Trophoblast cell (in vitro differentiated cells and primary cell): ENCODE measurements around the gene JAZF1.

ENCODE experiments used
- DNase-seq, 2 donors: peaks; one replicate each; pipeline ENCODE4 v3.0.0-alpha.2; 2016
- H2AFZ ChIP-seq: 2 replicates; pipeline ENCODE4 v1.6.1; 2013; ENCODE audit warnings: low read length, moderate library complexity, mild to moderate bottlenecking; ENCODE audit not compliant: insufficient read depth, poor library complexity
- H2AK5ac ChIP-seq: 2 replicates; pipeline ENCODE4 v1.6.1; 2013; ENCODE audit warnings: mild to moderate bottlenecking, low read length
- H2BK120ac ChIP-seq: 2 replicates; pipeline ENCODE4 v1.6.1; 2013; ENCODE audit warnings: low read length, mild to moderate bottlenecking, moderate library complexity; ENCODE audit not compliant: insufficient read depth, poor library complexity
- H2BK12ac ChIP-seq: 2 replicates; pipeline ENCODE4 v1.6.1; 2013; ENCODE audit warnings: mild to moderate bottlenecking, low read length, moderate library complexity
- H2BK5ac ChIP-seq: 2 replicates; pipeline ENCODE4 v1.6.1; 2013; ENCODE audit warnings: low read length, low read depth, moderate library complexity, mild to moderate bottlenecking; ENCODE audit not compliant: poor library complexity
- H3K14ac ChIP-seq: 2 replicates; pipeline ENCODE4 v1.6.1; 2013; ENCODE audit warnings: mild to moderate bottlenecking, low read length
- H3K18ac ChIP-seq: 2 replicates; pipeline ENCODE4 v1.6.1; 2013; ENCODE audit warnings: mild to moderate bottlenecking, low read length
- H3K23ac ChIP-seq: 2 replicates; pipeline ENCODE4 v1.6.1; 2013; ENCODE audit warnings: low read length
- H3K27ac ChIP-seq: 2 replicates; pipeline ENCODE4 v1.5.1; 2013; ENCODE audit warnings: low read depth, mild to moderate bottlenecking, inconsistent platforms, low read length, moderate library complexity
- H3K27me3 ChIP-seq: 2 replicates; pipeline ENCODE4 v1.6.1; 2013; ENCODE audit warnings: inconsistent platforms, mild to moderate bottlenecking, low read length, moderate library complexity; ENCODE audit not compliant: insufficient read depth
- H3K36me3 ChIP-seq, 2 experiments: 1 replicate in 1 of 2; 2 replicates in 1 of 2; pipeline ENCODE4 v1.6.1; 2013; ENCODE audit warnings: low read length in 2 of 2, mild to moderate bottlenecking in 2 of 2, moderate library complexity in 1 of 2; ENCODE audit not compliant: insufficient read depth in 2 of 2, control insufficient read depth in 1 of 2
- H3K4ac ChIP-seq: 2 replicates; pipeline ENCODE4 v1.6.1; 2013; ENCODE audit warnings: low read depth, mild to moderate bottlenecking, low read length, moderate library complexity
- H3K4me1 ChIP-seq, 2 experiments: 1 replicate in 1 of 2; 2 replicates in 1 of 2; pipeline ENCODE4 v1.6.1; 2013; ENCODE audit warnings: low read length in 2 of 2, mild to moderate bottlenecking in 2 of 2, moderate library complexity in 1 of 2; ENCODE audit not compliant: insufficient read depth in 2 of 2, control insufficient read depth in 1 of 2
- H3K4me2 ChIP-seq: 2 replicates; pipeline ENCODE4 v1.6.1; 2013; ENCODE audit warnings: inconsistent platforms, mild to moderate bottlenecking, low read length, moderate library complexity
- H3K4me3 ChIP-seq: 2 replicates; pipeline ENCODE4 v1.5.1; 2013; ENCODE audit warnings: mild to moderate bottlenecking, low read depth, low read length, inconsistent platforms
- H3K79me1 ChIP-seq: one replicate; pipeline ENCODE4 v1.6.1; 2013; ENCODE audit warnings: low read length
- H3K79me2 ChIP-seq: 2 replicates; pipeline ENCODE4 v1.6.1; 2013; ENCODE audit warnings: low read length, mild to moderate bottlenecking; ENCODE audit not compliant: control insufficient read depth, insufficient read depth, poor library complexity
- H3K9ac ChIP-seq: 2 replicates; pipeline ENCODE4 v1.6.1; 2013; ENCODE audit warnings: mild to moderate bottlenecking, low read length
- H3K9me3 ChIP-seq: 2 replicates; pipeline ENCODE4 v1.6.1; 2013; ENCODE audit warnings: low read depth, mild to moderate bottlenecking, control low read depth, inconsistent platforms, low read length; ENCODE audit not compliant: insufficient read depth
- H4K12ac ChIP-seq: 2 replicates; pipeline ENCODE4 v1.6.1; 2013; ENCODE audit warnings: low read depth, mild to moderate bottlenecking, low read length, moderate library complexity
- H4K8ac ChIP-seq: 2 replicates; pipeline ENCODE4 v1.6.1; 2013; ENCODE audit warnings: low read depth, mild to moderate bottlenecking, low read length, moderate library complexity
- H4K91ac ChIP-seq: one replicate; pipeline ENCODE4 v1.6.1; 2013; ENCODE audit warnings: low read depth, mild to moderate bottlenecking, low read length, moderate library complexity
- WGBS: extraction: QIAGEN DNeasy Blood & Tissue Kit; methylation state at CpG from one replicate; pipeline ENCODE4 v1.1.7; 2013; ENCODE audit warnings: missing lambda C conversion rate; ENCODE audit not compliant: insufficient read length, insufficient coverage; ENCODE audit errors: extremely low coverage; 5-methylcytosine and 5-hydroxymethylcytosine counted together

Gene JAZF1

GRCh38 chr7:28083164-28083997 lies 97.2 kb downstream of the JAZF1 start:
- no peak overlapping the region for H3K4me2 ChIP-seq
- peak; percentile 58 to 91 for DNase-seq
- peaks cover 8% of the 10 kb centered on the region for H3K79me1 ChIP-seq
- H3K36me3 ChIP-seq, result no peaks in the 10 kb centered on the region
- no peak overlapping the region for H4K12ac ChIP-seq
- no peak overlapping the region for H3K4me3 ChIP-seq
- no CpG with 5 or more reads among the region's 8 CpGs for WGBS
- no peak overlapping the region for H4K8ac ChIP-seq
- no peak overlapping the region for H3K27ac ChIP-seq
- no peaks in the 10 kb centered on the region for H3K9me3 ChIP-seq
- H2BK5ac ChIP-seq, result no peak overlapping the region
- H3K18ac ChIP-seq, result no peak overlapping the region
- H2AFZ ChIP-seq, result no peak overlapping the region
- no peak overlapping the region for H3K14ac ChIP-seq
- no peak overlapping the region for H2AK5ac ChIP-seq
- no peak overlapping the region for H3K23ac ChIP-seq
- no peak overlapping the region for H2BK12ac ChIP-seq
- no peak overlapping the region for H3K4ac ChIP-seq
- no peak overlapping the region for H2BK120ac ChIP-seq
- H4K91ac ChIP-seq, result no peak overlapping the region
- H3K27me3 ChIP-seq, result no peaks in the 10 kb centered on the region
- H3K9ac ChIP-seq, result no peak overlapping the region
- peaks cover 7 to 10% of the 10 kb centered on the region in 2 experiments for H3K4me1 ChIP-seq
- H3K79me2 ChIP-seq, result no peaks in the 10 kb centered on the region

- Histone ChIP-seq H2AFZ (no peak overlapping the region), H3K4ac (no peak overlapping the region), H4K8ac (no peak overlapping the region), H3K14ac (no peak overlapping the region), H3K79me1 (peaks cover 10% of the 10 kb centered on the region), H3K18ac (no peak overlapping the region), H3K9ac (no peak overlapping the region), H3K4me2 (no peak overlapping the region), H3K27me3 (no peaks in the 10 kb centered on the region), H2BK5ac (no peak overlapping the region), H3K27ac (no peak overlapping the region), H3K9me3 (no peaks in the 10 kb centered on the region), H4K12ac (no peak overlapping the region), H3K23ac (no peak overlapping the region), H3K36me3 (no peaks in the 10 kb centered on the region), H2AK5ac (no peak overlapping the region), H3K79me2 (no peaks in the 10 kb centered on the region), H4K91ac (no peak overlapping the region), H3K4me1 (peaks cover 7 to 10% of the 10 kb centered on the region in 2 experiments), H2BK12ac (no peak overlapping the region), H2BK120ac (peak overlapping the region; percentile 46), H3K4me3 (no peak overlapping the region)
- DNase-seq, result no peak
- WGBS, result no CpG with 5 or more reads among the region's 5 CpGs
Measured at GRCh38 chr7:28082071-28082470, 98.5 kb downstream of the JAZF1 start.

GRCh38 chr7:28081016-28081415 lies 99.6 kb downstream of the JAZF1 start:
- Histone ChIP-seq H4K8ac (no peak overlapping the region), H2BK5ac (peak overlapping the region; percentile 61), H3K79me2 (no peaks in the 10 kb centered on the region), H3K79me1 (peaks cover 10% of the 10 kb centered on the region), H2BK12ac (no peak overlapping the region), H3K4ac (no peak overlapping the region), H3K36me3 (no peaks in the 10 kb centered on the region), H3K18ac (no peak overlapping the region), H4K12ac (no peak overlapping the region), H3K23ac (no peak overlapping the region), H3K27ac (peak overlapping the region; percentile 57), H3K4me1 (peaks cover 7 to 10% of the 10 kb centered on the region in 2 experiments), H3K27me3 (no peaks in the 10 kb centered on the region), H3K9ac (no peak overlapping the region), H2AFZ (no peak overlapping the region), H3K9me3 (no peaks in the 10 kb centered on the region), H3K4me3 (no peak overlapping the region), H4K91ac (peak overlapping the region; percentile 86), H3K14ac (no peak overlapping the region), H2BK120ac (peak overlapping the region; percentile 77), H3K4me2 (no peak overlapping the region), H2AK5ac (no peak overlapping the region)
- peak in 1 of 2 donors; percentile 33 for DNase-seq
- WGBS, result no CpG with 5 or more reads among the region's 5 CpGs

- Histone ChIP-seq H4K8ac (no peak overlapping the region), H2BK120ac (no peak overlapping the region), H2AFZ (no peak overlapping the region), H3K4me1 (peaks cover 7 to 10% of the 10 kb centered on the region in 2 experiments), H2AK5ac (no peak overlapping the region), H4K91ac (no peak overlapping the region), H3K9me3 (no peaks in the 10 kb centered on the region), H3K4me2 (no peak overlapping the region), H3K23ac (no peak overlapping the region), H3K27ac (no peak overlapping the region), H3K79me2 (peaks cover 2% of the 10 kb centered on the region), H3K4me3 (no peak overlapping the region), H3K27me3 (no peaks in the 10 kb centered on the region), H2BK12ac (no peak overlapping the region), H3K36me3 (no peaks in the 10 kb centered on the region), H2BK5ac (no peak overlapping the region), H3K18ac (no peak overlapping the region), H3K79me1 (peaks cover 14% of the 10 kb centered on the region), H3K4ac (no peak overlapping the region), H4K12ac (no peak overlapping the region), H3K9ac (no peak overlapping the region), H3K14ac (no peak overlapping the region)
- peak in 1 of 2 donors; percentile 82 for DNase-seq
- no CpG with 5 or more reads among the region's 7 CpGs for WGBS
Measured at GRCh38 chr7:28078036-28078901, 102.3 kb downstream of the JAZF1 start.
